ENCODE measurements around the gene RAB13. TPM values are rescaled to one million over a fixed set of nuclear protein-coding genes. Genes with fewer than 3 reads are reported as not detected.

The RAB13 gene
- total and polyA plus RNA-seq, 2 of the 13 experiments (the other 11 are each of a cell fraction or from before 2014, with no cell fraction given): 15.9 to 24.7 TPM

DNA sequence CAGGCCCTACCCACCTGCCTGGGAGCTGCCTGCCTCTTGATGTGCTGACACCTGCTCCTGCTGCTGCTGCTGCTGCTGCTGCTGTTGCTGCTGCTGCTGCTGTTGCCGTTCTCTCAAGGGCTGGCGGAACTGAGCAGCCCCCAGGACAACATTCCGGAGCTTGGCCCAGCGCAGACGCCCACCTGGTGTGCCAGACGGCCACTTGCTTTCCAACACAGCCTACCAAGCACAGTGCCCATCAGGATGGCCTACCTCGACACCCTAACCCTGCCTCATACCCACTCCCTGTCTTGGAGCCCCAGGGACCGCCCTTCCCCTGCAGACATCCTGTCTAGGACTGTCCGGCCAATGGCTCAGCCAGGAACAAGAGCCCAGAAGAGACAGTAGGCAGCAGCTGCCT, 51.4 kb downstream of the RAB13 start:
- in situ Hi-C loops (cut with HindIII; ENCODE audit: extremely low pct_ligation_motif_present, low pct_unique_long_range_greater_than_20kb): no loop called here
- Histone ChIP-seq H3K4me1 (ENCODE audit: insufficient read depth, low read length) (no peaks in the 10 kb centered on the region), H3K27me3 (ENCODE audit: control insufficient read depth in 1 of 2, insufficient read depth in 2 of 2, low read length in 2 of 2) (no peaks in the 10 kb centered on the region), H3K9me3 (ENCODE audit: low read length) (no peaks in the 10 kb centered on the region), H4K20me1 (ENCODE audit: insufficient read depth, low read length) (no peaks in the 10 kb centered on the region), H3K36me3 (replicated peaks in 1 of 2; ENCODE audit: control insufficient read depth in 1 of 2, insufficient read depth in 2 of 2, low read length in 2 of 2) (peaks cover 24 to 51% of the 10 kb centered on the region in 2 experiments), H3K27ac (ENCODE audit: extremely low read length, insufficient read depth, low read length) (no peak overlapping the region), H3K9ac (ENCODE audit: insufficient read depth, low read depth, low read length) (no peak overlapping the region), H2AFZ (ENCODE audit: low read length) (no peak overlapping the region), H3K79me2 (ENCODE audit: insufficient read depth, low read length) (no peaks in the 10 kb centered on the region), H3K4me3 (replicated peaks in 1 of 3; ENCODE audit: insufficient read depth in 1 of 3, low read depth in 2 of 3, low read length in 3 of 3) (no peak overlapping the region), H3K4me2 (ENCODE audit: low read depth, low read length) (no peak overlapping the region)
- no peak for ATAC-seq
- 95% methylated on average over 9 of the region's 9 CpGs for WGBS (ENCODE audit: low lambda C conversion rate)
- FAIRE-seq: no peak
- no peak for DNase-seq (ENCODE audit: low spot score)
- intact Hi-C loops (cut with micrococcal nuclease; ENCODE audit: unreplicated experiment): no loop called here
- POLR2A ChIA-PET: interaction anchor here (0.9 kb wide), 1 partner anchor 12 kb away, joined by 7 read pairs; the partner anchor contains the start of gene GATAD2B
- CTCF ChIA-PET (ENCODE audit: low intra/inter-chr PET ratio, low total read pairs): no interaction called here
- TF ChIP-seq TBL1XR1 (IDR thresholded peaks at IDR 0.05; ENCODE audit: borderline replicate concordance, low read length, partially characterized antibody) (no peak), AGO2 (optimal IDR thresholded peaks at IDR 0.05; ENCODE audit: low read depth, low read length) (peak; percentile 37)
- BruUV-seq (replicated peaks): no TSS peak

DNA sequence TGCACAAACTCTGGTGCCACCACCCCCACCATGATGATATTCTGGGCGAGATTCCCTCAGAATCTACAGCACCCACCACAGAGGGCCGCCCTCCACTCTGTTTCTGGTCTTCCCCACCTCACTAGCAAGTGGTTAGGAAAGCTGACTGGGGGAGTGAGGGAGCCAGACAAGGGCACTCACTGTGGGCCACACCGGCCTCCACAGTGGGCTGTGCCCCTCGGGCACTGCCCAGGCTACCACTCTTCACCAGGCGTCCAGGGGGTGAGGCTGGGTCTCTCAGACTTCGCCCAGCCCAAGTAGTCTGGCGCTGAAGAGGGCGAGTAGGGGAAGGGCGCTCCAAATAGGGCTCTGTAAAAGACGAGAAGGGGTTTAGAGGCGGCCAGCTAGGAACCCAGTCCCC, 52.2 kb downstream of the RAB13 start:
- ChIA-PET CTCF (ENCODE audit: low intra/inter-chr PET ratio, low total read pairs) (no interaction called here), POLR2A (interaction anchor here (0.9 kb wide), 1 partner anchor 11 kb away, joined by 7 read pairs; the partner anchor contains the start of gene GATAD2B)
- Histone ChIP-seq H3K36me3 (replicated peaks in 1 of 2; ENCODE audit: control insufficient read depth in 1 of 2, insufficient read depth in 2 of 2, low read length in 2 of 2) (peaks cover 22 to 47% of the 10 kb centered on the region in 2 experiments), H3K4me2 (ENCODE audit: low read depth, low read length) (no peak overlapping the region), H3K4me1 (ENCODE audit: insufficient read depth, low read length) (no peaks in the 10 kb centered on the region), H3K27ac (ENCODE audit: extremely low read length, insufficient read depth, low read length) (no peak overlapping the region), H3K4me3 (replicated peaks in 1 of 3; ENCODE audit: insufficient read depth in 1 of 3, low read depth in 2 of 3, low read length in 3 of 3) (no peak overlapping the region), H3K9ac (ENCODE audit: insufficient read depth, low read depth, low read length) (no peak overlapping the region), H2AFZ (ENCODE audit: low read length) (no peak overlapping the region), H4K20me1 (ENCODE audit: insufficient read depth, low read length) (no peaks in the 10 kb centered on the region), H3K79me2 (ENCODE audit: insufficient read depth, low read length) (no peaks in the 10 kb centered on the region), H3K27me3 (ENCODE audit: control insufficient read depth in 1 of 2, insufficient read depth in 2 of 2, low read length in 2 of 2) (no peaks in the 10 kb centered on the region), H3K9me3 (ENCODE audit: low read length) (no peaks in the 10 kb centered on the region)
- ATAC-seq (no peak), FAIRE-seq (no peak), DNase-seq (ENCODE audit: low spot score) (no peak)
- intact Hi-C loops (cut with micrococcal nuclease; ENCODE audit: unreplicated experiment) (no loop called here), in situ Hi-C loops (cut with HindIII; ENCODE audit: extremely low pct_ligation_motif_present, low pct_unique_long_range_greater_than_20kb) (no loop called here)
- whole genome bisulfite sequencing (ENCODE audit: low lambda C conversion rate): over 99% methylated on average over 11 of the region's 11 CpGs
- no peak for TF ChIP-seq BRD4 (CRISPR knock-in tag; IDR thresholded peaks at IDR 0.05)
- TF ChIP-seq, protein P1, sequence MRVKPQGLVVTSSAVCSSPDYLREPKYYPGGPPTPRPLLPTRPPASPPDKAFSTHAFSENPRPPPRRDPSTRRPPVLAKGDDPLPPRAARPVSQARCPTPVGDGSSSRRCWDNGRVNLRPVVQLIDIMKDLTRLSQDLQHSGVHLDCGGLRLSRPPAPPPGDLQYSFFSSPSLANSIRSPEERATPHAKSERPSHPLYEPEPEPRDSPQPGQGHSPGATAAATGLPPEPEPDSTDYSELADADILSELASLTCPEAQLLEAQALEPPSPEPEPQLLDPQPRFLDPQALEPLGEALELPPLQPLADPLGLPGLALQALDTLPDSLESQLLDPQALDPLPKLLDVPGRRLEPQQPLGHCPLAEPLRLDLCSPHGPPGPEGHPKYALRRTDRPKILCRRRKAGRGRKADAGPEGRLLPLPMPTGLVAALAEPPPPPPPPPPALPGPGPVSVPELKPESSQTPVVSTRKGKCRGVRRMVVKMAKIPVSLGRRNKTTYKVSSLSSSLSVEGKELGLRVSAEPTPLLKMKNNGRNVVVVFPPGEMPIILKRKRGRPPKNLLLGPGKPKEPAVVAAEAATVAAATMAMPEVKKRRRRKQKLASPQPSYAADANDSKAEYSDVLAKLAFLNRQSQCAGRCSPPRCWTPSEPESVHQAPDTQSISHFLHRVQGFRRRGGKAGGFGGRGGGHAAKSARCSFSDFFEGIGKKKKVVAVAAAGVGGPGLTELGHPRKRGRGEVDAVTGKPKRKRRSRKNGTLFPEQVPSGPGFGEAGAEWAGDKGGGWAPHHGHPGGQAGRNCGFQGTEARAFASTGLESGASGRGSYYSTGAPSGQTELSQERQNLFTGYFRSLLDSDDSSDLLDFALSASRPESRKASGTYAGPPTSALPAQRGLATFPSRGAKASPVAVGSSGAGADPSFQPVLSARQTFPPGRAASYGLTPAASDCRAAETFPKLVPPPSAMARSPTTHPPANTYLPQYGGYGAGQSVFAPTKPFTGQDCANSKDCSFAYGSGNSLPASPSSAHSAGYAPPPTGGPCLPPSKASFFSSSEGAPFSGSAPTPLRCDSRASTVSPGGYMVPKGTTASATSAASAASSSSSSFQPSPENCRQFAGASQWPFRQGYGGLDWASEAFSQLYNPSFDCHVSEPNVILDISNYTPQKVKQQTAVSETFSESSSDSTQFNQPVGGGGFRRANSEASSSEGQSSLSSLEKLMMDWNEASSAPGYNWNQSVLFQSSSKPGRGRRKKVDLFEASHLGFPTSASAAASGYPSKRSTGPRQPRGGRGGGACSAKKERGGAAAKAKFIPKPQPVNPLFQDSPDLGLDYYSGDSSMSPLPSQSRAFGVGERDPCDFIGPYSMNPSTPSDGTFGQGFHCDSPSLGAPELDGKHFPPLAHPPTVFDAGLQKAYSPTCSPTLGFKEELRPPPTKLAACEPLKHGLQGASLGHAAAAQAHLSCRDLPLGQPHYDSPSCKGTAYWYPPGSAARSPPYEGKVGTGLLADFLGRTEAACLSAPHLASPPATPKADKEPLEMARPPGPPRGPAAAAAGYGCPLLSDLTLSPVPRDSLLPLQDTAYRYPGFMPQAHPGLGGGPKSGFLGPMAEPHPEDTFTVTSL (CRISPR knock-in tag; IDR thresholded peaks at IDR 0.05; ENCODE audit: borderline replicate concordance): no peak
- no peak for TF ChIP-seq HNRNPH1 (optimal IDR thresholded peaks at IDR 0.05; ENCODE audit: low read depth, low read length)
- TF ChIP-seq NKX3-1 (CRISPR knock-in tag; IDR thresholded peaks at IDR 0.05): no peak
- no peak for TF ChIP-seq ZFP82 (CRISPR knock-in tag; IDR thresholded peaks at IDR 0.05; ENCODE audit: borderline replicate concordance)
- TF ChIP-seq ZNF235 (CRISPR knock-in tag; IDR thresholded peaks at IDR 0.05; ENCODE audit: borderline replicate concordance): no peak
- no TSS peak for BruUV-seq (replicated peaks)
